HCT116 (cell line): ENCODE results near the gene GOLGA1. TPM values are rescaled to one million over a fixed set of nuclear protein-coding genes. Genes with fewer than 3 reads are reported as not detected.
A peak's percentile ranks its signal among the peaks of the same experiment; 100 is the strongest.

Experiments
- ATAC-seq: fragments of 200-7000 bp; cut with Tn5 transposase; 2 replicates; pipeline ENCODE4 v1.9.1; 2020; ENCODE audit warnings: mild to moderate bottlenecking, moderate library complexity
- BruUV-seq: library from RNA; stranded (reverse); fragments of 400-500 nt; replicated peaks from 2 replicates; lab custom pipeline; 2021; lab: Mats Ljungman, UMichigan
- CTCF ChIA-PET: fragments of 300-600 bp; sonication (Branson Sonifier 250); formaldehyde crosslinking; loops from one replicate; lab custom pipeline; 2021; ENCODE audit warnings: antibody characterized with exemption; lab: Charles Lee
- POLR2A ChIA-PET: fragments of 300-600, 350-600 bp; sonication (Branson Sonifier 250); formaldehyde crosslinking; loops from one replicate; lab custom pipeline; 2021; ENCODE audit warnings: antibody characterized with exemption; lab: Charles Lee
- RAD21 ChIA-PET, 2 experiments: fragments of 300-600 bp; sonication (Branson Sonifier 250); formaldehyde crosslinking; loops; one replicate each; lab custom pipeline; 2023; ENCODE audit warnings: low total read pairs in 2 of 2; ENCODE audit not compliant: uncharacterized antibody in 2 of 2, unreplicated experiment in 2 of 2, low non-redundant PET in 1 of 2; lab: Charles Lee
- DNase-seq: peaks from one replicate; pipeline ENCODE4 v3.0.0-alpha.2; 2010; ENCODE audit warnings: low read depth, low spot score
- H2AFZ ChIP-seq: fragments of 200-600 bp; shearing (Covaris generic), sonication (generic); 2 replicates; pipeline ENCODE4 v1.6.1; 2017; ENCODE audit warnings: low read depth, mixed run types, mixed read lengths, antibody characterized with exemption, low read length; ENCODE audit not compliant: poor library complexity, severe bottlenecking
- H3K27ac ChIP-seq: 2 replicates; pipeline ENCODE4 v1.5.1; 2012; ENCODE audit warnings: low read depth, low read length
- H3K27me3 ChIP-seq: fragments of 200-600 bp; sonication (generic); 2 replicates; pipeline ENCODE4 v1.6.1; 2016; ENCODE audit warnings: mixed run types, low read length, mixed read lengths; ENCODE audit not compliant: insufficient read depth
- H3K36me3 ChIP-seq, 2 experiments: fragments of 200-500 bp in 1 of 2; fragments of 200-600 bp in 1 of 2; sonication (Bioruptor generic) in 1 of 2; sonication (generic) in 1 of 2; 2 replicates each; pipeline versions ENCODE4 v1.5.1 to v1.6.1; 2014 to 2016; ENCODE audit warnings: low read length in 2 of 2, inconsistent platforms in 1 of 2, mixed read lengths in 1 of 2, mixed run types in 1 of 2; ENCODE audit not compliant: insufficient read depth in 2 of 2, control insufficient read depth in 1 of 2
- H3K4me1 ChIP-seq, 2 experiments: fragments of 200-600 bp in 1 of 2; sonication (generic) in 1 of 2; 2 replicates each; pipeline versions ENCODE4 v1.5.1 to v1.6.1; 2012 to 2017; ENCODE audit warnings: low read length in 2 of 2, inconsistent platforms in 1 of 2, mild to moderate bottlenecking in 1 of 2, mixed read lengths in 1 of 2, mixed run types in 1 of 2, moderate library complexity in 1 of 2; ENCODE audit not compliant: insufficient read depth in 2 of 2, control insufficient read depth in 1 of 2
- H3K4me2 ChIP-seq: fragments of 200-600 bp; sonication (generic); 2 replicates; pipeline ENCODE4 v1.6.1; 2017; ENCODE audit warnings: mixed run types, low read length, mixed read lengths
- H3K4me3 ChIP-seq, 2 experiments: fragments of 200-600 bp in 1 of 2; sonication (generic) in 1 of 2; replicated peaks in 1 of 2; 2 replicates each; pipeline ENCODE4 v1.5.1; 2011 to 2016; ENCODE audit warnings: low read length in 2 of 2, control low read depth in 1 of 2, low read depth in 1 of 2, mild to moderate bottlenecking in 1 of 2, mixed read lengths in 1 of 2, mixed run types in 1 of 2
- H3K79me2 ChIP-seq: fragments of 200-600 bp; sonication (generic); 2 replicates; pipeline ENCODE4 v1.6.1; 2017; ENCODE audit warnings: mild to moderate bottlenecking, mixed run types, low read length, moderate library complexity, mixed read lengths; ENCODE audit not compliant: insufficient read depth
- H3K9ac ChIP-seq: fragments of 200-600 bp; sonication (generic); 2 replicates; pipeline ENCODE4 v1.6.1; 2016; ENCODE audit warnings: low read length, mixed read lengths
- H3K9me2 ChIP-seq: fragments of 200-600 bp; sonication (generic), shearing (Covaris generic); 2 replicates; pipeline ENCODE4 v1.6.1; 2017; ENCODE audit warnings: mixed run types, mild to moderate bottlenecking, moderate library complexity; ENCODE audit not compliant: insufficient read depth
- H3K9me3 ChIP-seq, 2 experiments: fragments of 200-500 bp in 1 of 2; fragments of 200-600 bp in 1 of 2; sonication (Bioruptor generic) in 1 of 2; sonication (generic) in 1 of 2; 2 replicates each; pipeline ENCODE4 v1.6.1; 2014 to 2017; ENCODE audit warnings: low read length in 2 of 2, mixed read lengths in 2 of 2, inconsistent platforms in 1 of 2, low read depth in 1 of 2, mild to moderate bottlenecking in 1 of 2, mixed run types in 1 of 2, moderate library complexity in 1 of 2; ENCODE audit not compliant: control insufficient read depth in 1 of 2, insufficient read depth in 1 of 2
- H4K20me1 ChIP-seq: fragments of 200-600 bp; sonication (generic), shearing (Covaris generic); 2 replicates; pipeline ENCODE4 v1.6.1; 2017; ENCODE audit warnings: mixed run types, mild to moderate bottlenecking, moderate library complexity; ENCODE audit not compliant: insufficient read depth
- CBX3 ChIP-seq: IDR thresholded peaks from 2 replicates; pipeline ENCODE4 v1.6.1; 2012; ENCODE audit warnings: low read depth
- CEBPB ChIP-seq: IDR thresholded peaks from 2 replicates; pipeline ENCODE4 v1.6.1; 2012; ENCODE audit warnings: low read depth
- EGR1 ChIP-seq: IDR thresholded peaks from 2 replicates; pipeline ENCODE4 v1.6.1; 2012; ENCODE audit warnings: low read depth
- ELF1 ChIP-seq: IDR thresholded peaks from 2 replicates; pipeline ENCODE4 v1.6.1; 2012; ENCODE audit warnings: low read depth, borderline replicate concordance
- EZH2 ChIP-seq: fragments of 200-600 bp; sonication (generic); IDR thresholded peaks from 2 replicates; pipeline ENCODE4 v1.6.1; 2017; ENCODE audit warnings: antibody characterized with exemption, mixed run types
- EZH2phosphoT487 ChIP-seq: fragments of 200-600 bp; IDR thresholded peaks from 2 replicates; pipeline ENCODE4 v1.6.1; 2018; ENCODE audit warnings: antibody characterized with exemption, borderline replicate concordance
- POLR2AphosphoS5 ChIP-seq: IDR thresholded peaks from 2 replicates; pipeline ENCODE4 v1.6.1; 2011; ENCODE audit warnings: mild to moderate bottlenecking, low read depth, low read length, moderate library complexity
- RAD21 ChIP-seq: IDR thresholded peaks from 2 replicates; pipeline ENCODE4 v1.6.1; 2012; ENCODE audit warnings: low read depth, mild to moderate bottlenecking
- SIN3A ChIP-seq: IDR thresholded peaks from 2 replicates; pipeline ENCODE4 v1.6.1; 2012; ENCODE audit warnings: low read depth
- ZFX ChIP-seq: fragments of 450-650 bp; IDR thresholded peaks from 2 replicates; pipeline ENCODE4 v1.6.1; 2017
- intact Hi-C: fragments of 100-400 bp; cut with micrococcal nuclease; formaldehyde crosslinking; loops from 2 replicates; pipeline ENCODE4 v1.10.0; 2022
- total RNA-seq: library from RNA; stranded (reverse); gene quantifications from one replicate; pipeline ENCODE4 v1.2.1, GENCODE V29; 2021; ENCODE audit not compliant: unreplicated experiment
- TF ChIP-seq, protein P1 (sequence below): IDR thresholded peaks from 2 replicates; pipeline ENCODE4 v1.6.1; 2012
- TF ChIP-seq, protein P2 (sequence below): IDR thresholded peaks from 2 replicates; pipeline ENCODE4 v1.6.1; 2012; ENCODE audit warnings: low read depth
- TF ChIP-seq, protein P3 (sequence below), 3 experiments: fragments of 200-600 bp in 1 of 3; sonication (generic) in 1 of 3; IDR thresholded peaks in 2 of 3; conservative IDR thresholded peaks in 1 of 3; 2 replicates each; pipeline ENCODE4 v1.5.1; 2012 to 2017; ENCODE audit warnings: low read depth in 2 of 3, low read length in 2 of 3, antibody characterized with exemption in 1 of 3, borderline replicate concordance in 1 of 3, control low read depth in 1 of 3, mild to moderate bottlenecking in 1 of 3, mixed read lengths in 1 of 3, mixed run types in 1 of 3, moderate library complexity in 1 of 3; ENCODE audit not compliant: insufficient read depth in 1 of 3

The GOLGA1 gene
- total RNA-seq, 1 experiment from 2014 or later = 13.1 TPM

DNA sequence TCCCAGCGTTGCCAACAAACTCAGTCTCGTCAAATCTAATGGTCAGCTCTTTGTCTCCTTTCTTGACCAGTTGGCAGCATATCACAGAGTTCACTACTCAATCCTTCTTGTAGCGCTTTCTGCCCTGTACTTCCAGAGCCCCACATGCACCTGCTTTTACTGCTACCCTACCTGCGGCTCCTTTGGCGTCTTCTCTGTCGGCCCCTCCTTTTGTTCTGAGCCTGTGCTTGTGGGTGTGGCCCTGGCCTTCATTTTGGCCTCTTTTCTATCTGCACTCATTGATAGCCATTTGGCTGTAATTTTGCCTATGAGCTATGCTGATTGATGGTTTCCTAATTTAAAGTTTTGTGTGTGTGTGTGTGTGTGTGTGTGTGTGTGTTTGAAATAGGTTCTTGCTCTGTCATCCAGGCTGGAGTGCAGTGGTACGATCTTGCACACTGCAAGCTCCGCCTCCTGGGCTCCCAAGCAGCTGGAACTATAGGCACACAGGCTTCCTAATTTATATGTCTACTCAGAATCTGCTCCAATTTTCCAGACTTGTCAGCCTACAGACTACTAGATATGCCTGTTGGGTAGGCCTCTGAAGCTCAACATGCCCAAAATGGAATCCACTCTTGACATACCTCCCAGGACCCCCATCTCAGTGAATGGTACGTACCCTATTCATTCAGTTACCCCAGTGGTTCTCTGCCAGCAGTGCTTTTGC, 46.7 kb downstream of the GOLGA1 start:
- Histone ChIP-seq H3K79me2 (no peaks in the 10 kb centered on the region), H3K4me1 (no peaks in the 10 kb centered on the region), H4K20me1 (no peaks in the 10 kb centered on the region), H3K9me2 (no peaks in the 10 kb centered on the region), H3K4me3 (no peak overlapping the region), H3K27me3 (no peaks in the 10 kb centered on the region), H3K9me3 (no peaks in the 10 kb centered on the region), H2AFZ (no peak overlapping the region), H3K27ac (no peak overlapping the region), H3K4me2 (no peak overlapping the region), H3K9ac (no peak overlapping the region), H3K36me3 (peaks cover 0 to 2% of the 10 kb centered on the region in 2 experiments)
- intact Hi-C loops = loop anchor here (1.0 kb wide), 1 partner anchor 123 kb away; the partner anchor contains the start of gene NR6A1
- TF ChIP-seq EZH2 = no peak
- no peak for TF ChIP-seq CBX3
- TF ChIP-seq ELF1 = no peak
- TF ChIP-seq, protein P1, sequence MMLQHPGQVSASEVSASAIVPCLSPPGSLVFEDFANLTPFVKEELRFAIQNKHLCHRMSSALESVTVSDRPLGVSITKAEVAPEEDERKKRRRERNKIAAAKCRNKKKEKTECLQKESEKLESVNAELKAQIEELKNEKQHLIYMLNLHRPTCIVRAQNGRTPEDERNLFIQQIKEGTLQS = no peak
- TF ChIP-seq ZFX = no peak
- TF ChIP-seq RAD21 = no peak
- TF ChIP-seq, protein P2, sequence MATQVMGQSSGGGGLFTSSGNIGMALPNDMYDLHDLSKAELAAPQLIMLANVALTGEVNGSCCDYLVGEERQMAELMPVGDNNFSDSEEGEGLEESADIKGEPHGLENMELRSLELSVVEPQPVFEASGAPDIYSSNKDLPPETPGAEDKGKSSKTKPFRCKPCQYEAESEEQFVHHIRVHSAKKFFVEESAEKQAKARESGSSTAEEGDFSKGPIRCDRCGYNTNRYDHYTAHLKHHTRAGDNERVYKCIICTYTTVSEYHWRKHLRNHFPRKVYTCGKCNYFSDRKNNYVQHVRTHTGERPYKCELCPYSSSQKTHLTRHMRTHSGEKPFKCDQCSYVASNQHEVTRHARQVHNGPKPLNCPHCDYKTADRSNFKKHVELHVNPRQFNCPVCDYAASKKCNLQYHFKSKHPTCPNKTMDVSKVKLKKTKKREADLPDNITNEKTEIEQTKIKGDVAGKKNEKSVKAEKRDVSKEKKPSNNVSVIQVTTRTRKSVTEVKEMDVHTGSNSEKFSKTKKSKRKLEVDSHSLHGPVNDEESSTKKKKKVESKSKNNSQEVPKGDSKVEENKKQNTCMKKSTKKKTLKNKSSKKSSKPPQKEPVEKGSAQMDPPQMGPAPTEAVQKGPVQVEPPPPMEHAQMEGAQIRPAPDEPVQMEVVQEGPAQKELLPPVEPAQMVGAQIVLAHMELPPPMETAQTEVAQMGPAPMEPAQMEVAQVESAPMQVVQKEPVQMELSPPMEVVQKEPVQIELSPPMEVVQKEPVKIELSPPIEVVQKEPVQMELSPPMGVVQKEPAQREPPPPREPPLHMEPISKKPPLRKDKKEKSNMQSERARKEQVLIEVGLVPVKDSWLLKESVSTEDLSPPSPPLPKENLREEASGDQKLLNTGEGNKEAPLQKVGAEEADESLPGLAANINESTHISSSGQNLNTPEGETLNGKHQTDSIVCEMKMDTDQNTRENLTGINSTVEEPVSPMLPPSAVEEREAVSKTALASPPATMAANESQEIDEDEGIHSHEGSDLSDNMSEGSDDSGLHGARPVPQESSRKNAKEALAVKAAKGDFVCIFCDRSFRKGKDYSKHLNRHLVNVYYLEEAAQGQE = no peak
- TF ChIP-seq SIN3A = no peak
- TF ChIP-seq POLR2AphosphoS5 = no peak
- no peak for TF ChIP-seq CEBPB
- TF ChIP-seq EZH2phosphoT487 = no peak
- TF ChIP-seq EGR1 = no peak
- TF ChIP-seq, protein P3, sequence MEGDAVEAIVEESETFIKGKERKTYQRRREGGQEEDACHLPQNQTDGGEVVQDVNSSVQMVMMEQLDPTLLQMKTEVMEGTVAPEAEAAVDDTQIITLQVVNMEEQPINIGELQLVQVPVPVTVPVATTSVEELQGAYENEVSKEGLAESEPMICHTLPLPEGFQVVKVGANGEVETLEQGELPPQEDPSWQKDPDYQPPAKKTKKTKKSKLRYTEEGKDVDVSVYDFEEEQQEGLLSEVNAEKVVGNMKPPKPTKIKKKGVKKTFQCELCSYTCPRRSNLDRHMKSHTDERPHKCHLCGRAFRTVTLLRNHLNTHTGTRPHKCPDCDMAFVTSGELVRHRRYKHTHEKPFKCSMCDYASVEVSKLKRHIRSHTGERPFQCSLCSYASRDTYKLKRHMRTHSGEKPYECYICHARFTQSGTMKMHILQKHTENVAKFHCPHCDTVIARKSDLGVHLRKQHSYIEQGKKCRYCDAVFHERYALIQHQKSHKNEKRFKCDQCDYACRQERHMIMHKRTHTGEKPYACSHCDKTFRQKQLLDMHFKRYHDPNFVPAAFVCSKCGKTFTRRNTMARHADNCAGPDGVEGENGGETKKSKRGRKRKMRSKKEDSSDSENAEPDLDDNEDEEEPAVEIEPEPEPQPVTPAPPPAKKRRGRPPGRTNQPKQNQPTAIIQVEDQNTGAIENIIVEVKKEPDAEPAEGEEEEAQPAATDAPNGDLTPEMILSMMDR (IDR thresholded peaks at IDR 0.05 in 2 of 3, conservative IDR thresholded peaks at IDR 0.05 in 1 of 3; ENCODE audit: borderline replicate concordance in 1 of 3, insufficient read depth in 1 of 3, low read depth in 2 of 3, low read length in 2 of 3) = no peak
- RAD21 ChIA-PET = no interaction called here
- BruUV-seq = no TSS peak
- POLR2A ChIA-PET = no interaction called here
- CTCF ChIA-PET = interaction anchor here (1.5 kb wide), 1 partner anchor 123 kb away, joined by 5 read pairs; the partner anchor contains the start of gene NR6A1
- ATAC-seq = peak; percentile 50
- no peak for DNase-seq
